ENCODE results near the gene FGGY.
A peak's percentile ranks its signal among the peaks of the same experiment; 100 is the strongest.

Gene FGGY

GRCh38 chr1:59561796-59562195, 264.9 kb downstream of the FGGY start:
- H3K4me3 ChIP-seq (ENCODE audit: low read depth, low read length), result no peak overlapping the region
- TF ChIP-seq MAX (IDR thresholded peaks at IDR 0.05; ENCODE audit: low read depth, low read length), result no peak
- no peak for TF ChIP-seq CTCF (IDR thresholded peaks at IDR 0.05; ENCODE audit: low read depth, low read length)
- no peak for TF ChIP-seq POLR2A (IDR thresholded peaks at IDR 0.05; ENCODE audit: extremely low read depth, insufficient read length)
- TF ChIP-seq MYC (IDR thresholded peaks at IDR 0.05; ENCODE audit: low read depth, low read length), result no peak
- DNase-seq (ENCODE audit: low read depth), result peak; percentile 42

- TF ChIP-seq POLR2A (IDR thresholded peaks at IDR 0.05; ENCODE audit: extremely low read depth, insufficient read length) (no peak), MYC (IDR thresholded peaks at IDR 0.05; ENCODE audit: low read depth, low read length) (no peak), CTCF (IDR thresholded peaks at IDR 0.05; ENCODE audit: low read depth, low read length) (no peak), MAX (IDR thresholded peaks at IDR 0.05; ENCODE audit: low read depth, low read length) (no peak)
- peak; percentile 66 for DNase-seq (ENCODE audit: low read depth)
- no peak overlapping the region for H3K4me3 ChIP-seq (ENCODE audit: low read depth, low read length)
These were observed 267.4 kb downstream of the FGGY start for GRCh38 chr1:59564192-59564891.

GRCh38 chr1:59565611-59566410, 268.9 kb downstream of the FGGY start:
- no peak for DNase-seq (ENCODE audit: low read depth)
- TF ChIP-seq MAX (IDR thresholded peaks at IDR 0.05; ENCODE audit: low read depth, low read length) (no peak), POLR2A (IDR thresholded peaks at IDR 0.05; ENCODE audit: extremely low read depth, insufficient read length) (no peak), MYC (IDR thresholded peaks at IDR 0.05; ENCODE audit: low read depth, low read length) (no peak), CTCF (IDR thresholded peaks at IDR 0.05; ENCODE audit: low read depth, low read length) (no peak)
- no peak overlapping the region for H3K4me3 ChIP-seq (ENCODE audit: low read depth, low read length)

- TF ChIP-seq MAX (IDR thresholded peaks at IDR 0.05; ENCODE audit: low read depth, low read length), result no peak
- no peak for TF ChIP-seq POLR2A (IDR thresholded peaks at IDR 0.05; ENCODE audit: extremely low read depth, insufficient read length)
- no peak for TF ChIP-seq MYC (IDR thresholded peaks at IDR 0.05; ENCODE audit: low read depth, low read length)
- TF ChIP-seq CTCF (IDR thresholded peaks at IDR 0.05; ENCODE audit: low read depth, low read length), result no peak
- no peak overlapping the region for H3K4me3 ChIP-seq (ENCODE audit: low read depth, low read length)
- no peak for DNase-seq (ENCODE audit: low read depth)
These were observed 271.5 kb downstream of the FGGY start for GRCh38 chr1:59568158-59568935.

- H3K4me3 ChIP-seq (ENCODE audit: low read depth, low read length), result no peak overlapping the region
- no peak for TF ChIP-seq POLR2A (IDR thresholded peaks at IDR 0.05; ENCODE audit: extremely low read depth, insufficient read length)
- no peak for TF ChIP-seq MYC (IDR thresholded peaks at IDR 0.05; ENCODE audit: low read depth, low read length)
- TF ChIP-seq MAX (IDR thresholded peaks at IDR 0.05; ENCODE audit: low read depth, low read length), result no peak
- TF ChIP-seq CTCF (IDR thresholded peaks at IDR 0.05; ENCODE audit: low read depth, low read length), result no peak
- no peak for DNase-seq (ENCODE audit: low read depth)
These were observed 272.3 kb downstream of the FGGY start for GRCh38 chr1:59569198-59569597.
